Forelimb muscle (tissue), 1 donor: ENCODE results near the gene DYNC1LI1. TPM values are rescaled to one million over a fixed set of nuclear protein-coding genes. Genes with fewer than 3 reads are reported as not detected.

ENCODE experiments used
- DNase-seq: peaks from one replicate; pipeline ENCODE4 v3.0.0-alpha.2; 2013; ENCODE audit warnings: low read depth
- polyA plus RNA-seq: library from polyadenylated mRNA; unstranded; fragments of 120-200 nt; gene quantifications from one replicate; pipeline ENCODE4 v1.2.1, GENCODE V29; 2013; ENCODE audit not compliant: insufficient read length

The DYNC1LI1 gene
- polyA plus RNA-seq, 1 donor, result 35.7 TPM

- DNase-seq, result no peak
Measured at GRCh38 chr3:32492684-32493436, 77.8 kb downstream of the DYNC1LI1 start.

- no peak for DNase-seq
Measured at GRCh38 chr3:32488474-32489008, 82.1 kb downstream of the DYNC1LI1 start.

DNA sequence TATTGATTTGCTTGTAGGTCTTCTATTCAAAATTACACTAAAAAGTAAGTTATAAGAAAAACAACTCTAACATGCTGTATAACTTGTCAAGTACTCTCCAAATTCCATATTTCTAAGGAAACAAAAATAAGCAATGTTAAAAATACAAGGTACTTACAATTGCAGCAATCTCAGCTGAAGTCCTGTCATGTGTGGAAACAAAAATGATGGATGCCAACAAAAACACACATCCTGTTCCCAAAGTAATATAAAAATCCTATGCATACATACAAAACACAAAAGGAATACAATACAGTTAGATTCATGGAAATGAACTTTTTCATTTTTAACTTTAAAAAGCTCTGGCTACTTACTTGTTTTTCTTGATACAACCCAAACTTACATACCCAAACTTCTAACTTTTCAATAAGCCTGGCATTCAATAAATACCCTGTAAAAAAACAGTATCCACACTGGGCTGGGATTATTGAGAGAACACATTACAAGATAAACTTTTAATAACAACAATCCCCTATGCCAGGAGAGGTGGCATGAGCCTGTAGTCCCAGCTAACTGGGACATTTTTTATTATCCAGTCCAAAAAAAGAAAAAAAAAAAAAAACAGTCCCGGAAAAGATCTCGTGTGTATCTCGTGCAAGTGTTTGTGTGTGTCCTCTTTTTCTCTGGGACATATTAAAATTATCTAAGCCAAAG is 82.7 kb downstream of the DYNC1LI1 start:
- no peak for DNase-seq

DNA sequence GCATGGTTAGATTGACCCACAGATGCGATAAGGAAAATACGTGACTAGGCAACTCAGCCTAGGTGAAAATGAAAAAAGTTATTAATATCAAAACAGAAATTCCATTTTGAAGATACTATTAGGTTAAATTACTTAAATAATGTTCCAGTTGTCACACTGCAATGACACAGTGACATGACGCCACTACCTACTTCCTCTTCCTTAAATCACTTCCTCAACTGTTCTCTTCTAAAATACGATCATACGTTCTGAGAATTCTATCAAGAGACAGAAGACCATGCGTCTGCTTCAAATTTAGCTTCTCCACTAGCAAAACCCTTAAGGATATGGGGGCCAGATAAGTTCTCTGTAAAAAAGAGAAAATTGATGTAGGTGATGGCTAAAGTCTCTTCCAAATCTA is 86.2 kb downstream of the DYNC1LI1 start:
- no peak for DNase-seq

- no peak for DNase-seq
Measured at GRCh38 chr3:32483772-32484171, 86.9 kb downstream of the DYNC1LI1 start.

DNA sequence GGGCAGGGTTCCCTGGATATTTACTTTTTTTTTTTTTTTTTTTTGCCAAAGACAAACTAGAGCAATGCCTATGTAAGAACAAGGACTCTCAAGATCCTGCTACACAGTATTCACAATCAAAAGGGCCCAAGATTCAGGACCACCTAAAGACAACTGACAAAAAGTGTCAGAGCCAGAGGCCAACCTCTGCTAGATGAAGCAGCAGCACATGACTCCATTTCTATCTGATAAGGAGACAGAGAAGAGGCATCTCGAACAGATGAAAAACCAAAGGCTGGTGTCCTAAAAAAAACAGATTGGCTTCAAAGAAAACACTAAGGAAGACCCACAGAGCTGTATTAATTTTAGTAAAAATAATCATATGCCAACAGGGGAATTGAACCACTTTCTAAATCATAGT is 88.0 kb downstream of the DYNC1LI1 start:
- no peak for DNase-seq

- DNase-seq, result no peak
Measured at GRCh38 chr3:32481791-32482631, 88.6 kb downstream of the DYNC1LI1 start.

DNA sequence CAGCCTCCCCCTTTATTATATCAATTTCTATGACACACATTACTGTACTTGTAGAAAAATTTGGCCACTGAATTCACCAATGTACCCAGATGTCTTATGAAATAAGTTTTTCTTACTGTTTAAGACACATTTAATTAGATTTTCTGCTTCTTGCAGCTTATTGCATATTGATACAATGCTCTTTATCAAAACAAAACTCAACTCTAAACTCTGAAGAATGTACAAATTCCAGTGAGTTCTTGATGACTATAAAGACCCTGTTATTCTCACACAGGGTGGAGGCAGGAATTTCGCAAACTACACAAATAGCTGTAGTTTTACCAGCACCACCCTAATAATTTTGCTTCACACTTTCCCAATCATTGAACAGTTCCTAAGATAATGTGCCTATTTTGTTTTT is 90.1 kb downstream of the DYNC1LI1 start:
- DNase-seq, result no peak

Other genes with a start within 250 kb of the DYNC1LI1 start
- 12.9 TPM for gene CMTM7, start 179.0 kb downstream of the DYNC1LI1 start, polyA plus RNA-seq
- 19.1 TPM for gene CMTM6, start 68.0 kb downstream of the DYNC1LI1 start, polyA plus RNA-seq
- gene CNOT10, start 114.3 kb upstream of the DYNC1LI1 start, polyA plus RNA-seq, result 23.4 TPM
- gene TRIM71, start 247.1 kb upstream of the DYNC1LI1 start, polyA plus RNA-seq, result 0.15 TPM